ENCODE results near the gene HSP90AB1. TPM values are rescaled to one million over a fixed set of nuclear protein-coding genes. Genes with fewer than 3 reads are reported as not detected.

The HSP90AB1 gene
- total and polyA plus RNA-seq, 9 of the 15 experiments (the other 6 are each of a cell fraction or from before 2014, with no cell fraction given): 1,780 to 3,358 (median 2,262) TPM

DNA sequence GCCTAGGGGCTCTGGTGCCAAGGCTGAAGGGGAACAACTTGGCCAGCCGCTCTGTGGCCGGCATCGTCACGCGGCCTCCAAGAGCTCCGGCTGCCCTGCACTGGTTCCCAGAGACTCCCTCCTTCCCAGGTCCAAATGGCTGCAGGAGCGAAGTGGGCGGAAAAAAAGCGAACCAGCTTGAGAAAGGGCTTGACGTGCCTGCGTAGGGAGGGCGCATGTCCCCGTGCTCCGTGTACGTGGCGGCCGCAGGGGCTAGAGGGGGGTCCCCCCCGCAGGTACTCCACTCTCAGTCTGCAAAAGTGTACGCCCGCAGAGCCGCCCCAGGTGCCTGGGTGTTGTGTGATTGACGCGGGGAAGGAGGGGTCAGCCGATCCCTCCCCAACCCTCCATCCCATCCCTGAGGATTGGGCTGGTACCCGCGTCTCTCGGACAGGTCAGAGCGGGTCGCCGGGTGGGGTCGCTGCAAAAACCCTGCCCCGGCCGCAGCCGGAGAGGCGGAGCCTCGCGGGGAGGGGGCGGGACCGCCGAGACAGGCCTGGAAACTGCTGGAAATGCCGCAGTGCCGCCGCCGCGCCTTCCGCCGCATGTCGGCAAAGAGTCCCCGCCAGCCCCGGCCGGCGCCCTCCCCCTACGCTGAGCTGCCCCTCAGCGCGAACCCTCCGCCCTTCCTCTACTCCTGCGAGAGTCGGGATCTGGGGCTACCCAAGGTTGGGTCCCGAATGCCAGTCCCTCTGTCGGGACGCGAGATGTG lies 814 bp upstream of the HSP90AB1 start (continued):
- peak; percentile 80 for TF ChIP-seq FIP1L1 (IDR thresholded peaks at IDR 0.05; ENCODE audit: low read depth, low read length, poor library complexity, severe bottlenecking)
- TF ChIP-seq, protein P1, sequence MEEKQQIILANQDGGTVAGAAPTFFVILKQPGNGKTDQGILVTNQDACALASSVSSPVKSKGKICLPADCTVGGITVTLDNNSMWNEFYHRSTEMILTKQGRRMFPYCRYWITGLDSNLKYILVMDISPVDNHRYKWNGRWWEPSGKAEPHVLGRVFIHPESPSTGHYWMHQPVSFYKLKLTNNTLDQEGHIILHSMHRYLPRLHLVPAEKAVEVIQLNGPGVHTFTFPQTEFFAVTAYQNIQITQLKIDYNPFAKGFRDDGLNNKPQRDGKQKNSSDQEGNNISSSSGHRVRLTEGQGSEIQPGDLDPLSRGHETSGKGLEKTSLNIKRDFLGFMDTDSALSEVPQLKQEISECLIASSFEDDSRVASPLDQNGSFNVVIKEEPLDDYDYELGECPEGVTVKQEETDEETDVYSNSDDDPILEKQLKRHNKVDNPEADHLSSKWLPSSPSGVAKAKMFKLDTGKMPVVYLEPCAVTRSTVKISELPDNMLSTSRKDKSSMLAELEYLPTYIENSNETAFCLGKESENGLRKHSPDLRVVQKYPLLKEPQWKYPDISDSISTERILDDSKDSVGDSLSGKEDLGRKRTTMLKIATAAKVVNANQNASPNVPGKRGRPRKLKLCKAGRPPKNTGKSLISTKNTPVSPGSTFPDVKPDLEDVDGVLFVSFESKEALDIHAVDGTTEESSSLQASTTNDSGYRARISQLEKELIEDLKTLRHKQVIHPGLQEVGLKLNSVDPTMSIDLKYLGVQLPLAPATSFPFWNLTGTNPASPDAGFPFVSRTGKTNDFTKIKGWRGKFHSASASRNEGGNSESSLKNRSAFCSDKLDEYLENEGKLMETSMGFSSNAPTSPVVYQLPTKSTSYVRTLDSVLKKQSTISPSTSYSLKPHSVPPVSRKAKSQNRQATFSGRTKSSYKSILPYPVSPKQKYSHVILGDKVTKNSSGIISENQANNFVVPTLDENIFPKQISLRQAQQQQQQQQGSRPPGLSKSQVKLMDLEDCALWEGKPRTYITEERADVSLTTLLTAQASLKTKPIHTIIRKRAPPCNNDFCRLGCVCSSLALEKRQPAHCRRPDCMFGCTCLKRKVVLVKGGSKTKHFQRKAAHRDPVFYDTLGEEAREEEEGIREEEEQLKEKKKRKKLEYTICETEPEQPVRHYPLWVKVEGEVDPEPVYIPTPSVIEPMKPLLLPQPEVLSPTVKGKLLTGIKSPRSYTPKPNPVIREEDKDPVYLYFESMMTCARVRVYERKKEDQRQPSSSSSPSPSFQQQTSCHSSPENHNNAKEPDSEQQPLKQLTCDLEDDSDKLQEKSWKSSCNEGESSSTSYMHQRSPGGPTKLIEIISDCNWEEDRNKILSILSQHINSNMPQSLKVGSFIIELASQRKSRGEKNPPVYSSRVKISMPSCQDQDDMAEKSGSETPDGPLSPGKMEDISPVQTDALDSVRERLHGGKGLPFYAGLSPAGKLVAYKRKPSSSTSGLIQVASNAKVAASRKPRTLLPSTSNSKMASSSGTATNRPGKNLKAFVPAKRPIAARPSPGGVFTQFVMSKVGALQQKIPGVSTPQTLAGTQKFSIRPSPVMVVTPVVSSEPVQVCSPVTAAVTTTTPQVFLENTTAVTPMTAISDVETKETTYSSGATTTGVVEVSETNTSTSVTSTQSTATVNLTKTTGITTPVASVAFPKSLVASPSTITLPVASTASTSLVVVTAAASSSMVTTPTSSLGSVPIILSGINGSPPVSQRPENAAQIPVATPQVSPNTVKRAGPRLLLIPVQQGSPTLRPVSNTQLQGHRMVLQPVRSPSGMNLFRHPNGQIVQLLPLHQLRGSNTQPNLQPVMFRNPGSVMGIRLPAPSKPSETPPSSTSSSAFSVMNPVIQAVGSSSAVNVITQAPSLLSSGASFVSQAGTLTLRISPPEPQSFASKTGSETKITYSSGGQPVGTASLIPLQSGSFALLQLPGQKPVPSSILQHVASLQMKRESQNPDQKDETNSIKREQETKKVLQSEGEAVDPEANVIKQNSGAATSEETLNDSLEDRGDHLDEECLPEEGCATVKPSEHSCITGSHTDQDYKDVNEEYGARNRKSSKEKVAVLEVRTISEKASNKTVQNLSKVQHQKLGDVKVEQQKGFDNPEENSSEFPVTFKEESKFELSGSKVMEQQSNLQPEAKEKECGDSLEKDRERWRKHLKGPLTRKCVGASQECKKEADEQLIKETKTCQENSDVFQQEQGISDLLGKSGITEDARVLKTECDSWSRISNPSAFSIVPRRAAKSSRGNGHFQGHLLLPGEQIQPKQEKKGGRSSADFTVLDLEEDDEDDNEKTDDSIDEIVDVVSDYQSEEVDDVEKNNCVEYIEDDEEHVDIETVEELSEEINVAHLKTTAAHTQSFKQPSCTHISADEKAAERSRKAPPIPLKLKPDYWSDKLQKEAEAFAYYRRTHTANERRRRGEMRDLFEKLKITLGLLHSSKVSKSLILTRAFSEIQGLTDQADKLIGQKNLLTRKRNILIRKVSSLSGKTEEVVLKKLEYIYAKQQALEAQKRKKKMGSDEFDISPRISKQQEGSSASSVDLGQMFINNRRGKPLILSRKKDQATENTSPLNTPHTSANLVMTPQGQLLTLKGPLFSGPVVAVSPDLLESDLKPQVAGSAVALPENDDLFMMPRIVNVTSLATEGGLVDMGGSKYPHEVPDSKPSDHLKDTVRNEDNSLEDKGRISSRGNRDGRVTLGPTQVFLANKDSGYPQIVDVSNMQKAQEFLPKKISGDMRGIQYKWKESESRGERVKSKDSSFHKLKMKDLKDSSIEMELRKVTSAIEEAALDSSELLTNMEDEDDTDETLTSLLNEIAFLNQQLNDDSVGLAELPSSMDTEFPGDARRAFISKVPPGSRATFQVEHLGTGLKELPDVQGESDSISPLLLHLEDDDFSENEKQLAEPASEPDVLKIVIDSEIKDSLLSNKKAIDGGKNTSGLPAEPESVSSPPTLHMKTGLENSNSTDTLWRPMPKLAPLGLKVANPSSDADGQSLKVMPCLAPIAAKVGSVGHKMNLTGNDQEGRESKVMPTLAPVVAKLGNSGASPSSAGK (IDR thresholded peaks at IDR 0.05): no peak
- TF ChIP-seq, protein P2, sequence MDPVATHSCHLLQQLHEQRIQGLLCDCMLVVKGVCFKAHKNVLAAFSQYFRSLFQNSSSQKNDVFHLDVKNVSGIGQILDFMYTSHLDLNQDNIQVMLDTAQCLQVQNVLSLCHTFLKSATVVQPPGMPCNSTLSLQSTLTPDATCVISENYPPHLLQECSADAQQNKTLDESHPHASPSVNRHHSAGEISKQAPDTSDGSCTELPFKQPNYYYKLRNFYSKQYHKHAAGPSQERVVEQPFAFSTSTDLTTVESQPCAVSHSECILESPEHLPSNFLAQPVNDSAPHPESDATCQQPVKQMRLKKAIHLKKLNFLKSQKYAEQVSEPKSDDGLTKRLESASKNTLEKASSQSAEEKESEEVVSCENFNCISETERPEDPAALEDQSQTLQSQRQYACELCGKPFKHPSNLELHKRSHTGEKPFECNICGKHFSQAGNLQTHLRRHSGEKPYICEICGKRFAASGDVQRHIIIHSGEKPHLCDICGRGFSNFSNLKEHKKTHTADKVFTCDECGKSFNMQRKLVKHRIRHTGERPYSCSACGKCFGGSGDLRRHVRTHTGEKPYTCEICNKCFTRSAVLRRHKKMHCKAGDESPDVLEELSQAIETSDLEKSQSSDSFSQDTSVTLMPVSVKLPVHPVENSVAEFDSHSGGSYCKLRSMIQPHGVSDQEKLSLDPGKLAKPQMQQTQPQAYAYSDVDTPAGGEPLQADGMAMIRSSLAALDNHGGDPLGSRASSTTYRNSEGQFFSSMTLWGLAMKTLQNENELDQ (CRISPR knock-in tag; IDR thresholded peaks at IDR 0.05; ENCODE audit: borderline replicate concordance): no peak
- 0 out of 2 replicates have a peak, but pooled peaks have one; percentile 37 for TF ChIP-seq NCOA6 (IDR thresholded peaks at IDR 0.05)
- TF ChIP-seq, protein P3, sequence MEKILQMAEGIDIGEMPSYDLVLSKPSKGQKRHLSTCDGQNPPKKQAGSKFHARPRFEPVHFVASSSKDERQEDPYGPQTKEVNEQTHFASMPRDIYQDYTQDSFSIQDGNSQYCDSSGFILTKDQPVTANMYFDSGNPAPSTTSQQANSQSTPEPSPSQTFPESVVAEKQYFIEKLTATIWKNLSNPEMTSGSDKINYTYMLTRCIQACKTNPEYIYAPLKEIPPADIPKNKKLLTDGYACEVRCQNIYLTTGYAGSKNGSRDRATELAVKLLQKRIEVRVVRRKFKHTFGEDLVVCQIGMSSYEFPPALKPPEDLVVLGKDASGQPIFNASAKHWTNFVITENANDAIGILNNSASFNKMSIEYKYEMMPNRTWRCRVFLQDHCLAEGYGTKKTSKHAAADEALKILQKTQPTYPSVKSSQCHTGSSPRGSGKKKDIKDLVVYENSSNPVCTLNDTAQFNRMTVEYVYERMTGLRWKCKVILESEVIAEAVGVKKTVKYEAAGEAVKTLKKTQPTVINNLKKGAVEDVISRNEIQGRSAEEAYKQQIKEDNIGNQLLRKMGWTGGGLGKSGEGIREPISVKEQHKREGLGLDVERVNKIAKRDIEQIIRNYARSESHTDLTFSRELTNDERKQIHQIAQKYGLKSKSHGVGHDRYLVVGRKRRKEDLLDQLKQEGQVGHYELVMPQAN (IDR thresholded peaks at IDR 0.05; ENCODE audit: borderline replicate concordance): peak; percentile 69; the same call in 1 of the 2 replicates
- no peak for TF ChIP-seq ZNF696 (CRISPR knock-in tag; conservative IDR thresholded peaks at IDR 0.05)
- TF ChIP-seq GTF2A2 (tag; IDR thresholded peaks at IDR 0.05): no peak
- no peak for TF ChIP-seq RHOXF2B (CRISPR knock-in tag; conservative IDR thresholded peaks at IDR 0.05)
- TF ChIP-seq, protein P4, sequence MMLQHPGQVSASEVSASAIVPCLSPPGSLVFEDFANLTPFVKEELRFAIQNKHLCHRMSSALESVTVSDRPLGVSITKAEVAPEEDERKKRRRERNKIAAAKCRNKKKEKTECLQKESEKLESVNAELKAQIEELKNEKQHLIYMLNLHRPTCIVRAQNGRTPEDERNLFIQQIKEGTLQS (IDR thresholded peaks at IDR 0.05): no peak
- TF ChIP-seq, protein P4 (CRISPR knock-in tag; conservative IDR thresholded peaks at IDR 0.05): no peak; the same call in 1 of the 2 replicates

Data from K562 (cell line).